HG02870 (cell line): Measurements from ENCODE around the gene SDE2.
A peak's percentile ranks its signal among the peaks of the same experiment; 100 is the strongest.
"Not testable (repeated sequence)": the region's sequence is repeated elsewhere in the genome, so short reads cannot be mapped to it uniquely, and the experiment has no call there.

ENCODE experiments used
- ATAC-seq: cut with Tn5 transposase; IDR thresholded peaks from one replicate; pipeline ENCODE4 v1.9.1; 2021; ENCODE audit warnings: mild to moderate bottlenecking, moderate library complexity; ENCODE audit not compliant: unreplicated experiment

Gene SDE2

DNA sequence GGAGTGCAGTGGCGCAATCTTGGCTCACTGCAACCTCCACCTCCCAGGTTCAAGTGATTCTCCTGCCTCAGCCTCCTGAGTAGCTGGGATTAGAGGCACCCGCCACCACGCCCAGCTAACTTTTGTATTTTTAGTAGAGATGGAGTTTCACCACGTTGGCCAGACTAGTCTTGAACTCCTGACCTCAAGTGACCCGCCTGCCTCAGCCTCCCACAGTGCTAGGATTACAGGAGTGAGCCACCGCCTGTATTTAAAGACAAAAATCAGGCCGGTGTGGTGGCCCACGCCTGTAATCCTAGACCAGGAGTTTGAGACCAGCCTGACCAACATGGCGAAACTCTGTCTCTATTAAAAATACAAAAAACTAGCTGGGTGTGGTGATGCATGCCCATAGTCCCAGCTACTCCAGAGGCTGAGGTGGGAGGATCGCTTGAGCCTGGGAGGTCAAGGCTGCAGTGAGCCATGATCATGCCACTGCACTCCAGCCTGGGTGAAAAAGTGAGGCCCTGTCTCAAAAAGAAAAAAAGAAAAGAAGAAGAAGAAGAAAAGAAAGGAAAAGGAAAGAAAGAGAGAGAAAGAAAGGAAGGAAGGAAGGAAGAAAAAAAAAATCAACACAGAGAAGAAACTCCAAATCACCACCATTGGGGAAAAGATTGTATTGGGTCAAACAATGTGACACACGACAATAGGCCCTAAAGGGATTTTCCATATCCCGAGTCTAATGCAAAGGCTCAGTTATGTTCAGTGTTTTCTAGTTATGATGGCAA lies 8.2 kb upstream of the SDE2 start:
- not testable (repeated sequence) for ATAC-seq

DNA sequence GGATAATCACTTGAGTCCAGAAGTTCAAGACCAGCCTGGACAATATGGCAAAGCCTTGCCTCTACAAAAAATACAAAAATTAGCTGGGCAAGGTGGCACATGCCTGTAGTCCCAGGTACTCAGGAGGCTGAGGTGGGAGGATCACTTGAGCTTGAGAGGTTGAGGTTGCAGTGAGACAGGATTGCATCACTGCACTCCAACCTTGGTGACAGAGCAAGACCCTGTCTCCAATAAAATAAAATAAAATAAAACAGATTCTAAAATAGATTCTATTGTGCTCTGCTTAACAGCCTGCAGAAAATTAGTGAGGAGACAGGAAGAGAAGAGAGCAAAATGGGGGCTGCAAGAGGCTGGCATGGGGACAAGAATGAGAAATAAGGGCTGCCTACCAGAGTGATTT lies 7.5 kb upstream of the SDE2 start:
- ATAC-seq, result no peak

DNA sequence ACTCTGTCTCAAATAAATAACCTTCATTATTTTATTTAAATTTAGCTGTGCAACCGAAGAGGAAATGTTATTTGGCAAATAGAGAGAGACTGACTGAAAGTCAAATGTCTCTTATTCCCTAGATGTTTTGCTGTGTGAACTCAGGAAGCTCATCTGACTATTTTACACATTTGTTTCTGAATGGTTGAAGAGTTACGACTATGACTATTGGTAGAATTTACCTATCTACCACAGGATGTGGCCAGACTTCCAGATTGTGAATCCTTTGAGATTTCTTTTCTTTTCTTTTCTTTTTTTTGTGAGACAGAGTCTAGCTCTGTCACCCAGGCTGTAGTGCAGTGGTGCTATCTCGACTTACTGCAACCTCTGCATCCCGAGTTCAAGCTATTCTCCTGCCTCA lies 5.3 kb upstream of the SDE2 start:
- no peak for ATAC-seq

DNA sequence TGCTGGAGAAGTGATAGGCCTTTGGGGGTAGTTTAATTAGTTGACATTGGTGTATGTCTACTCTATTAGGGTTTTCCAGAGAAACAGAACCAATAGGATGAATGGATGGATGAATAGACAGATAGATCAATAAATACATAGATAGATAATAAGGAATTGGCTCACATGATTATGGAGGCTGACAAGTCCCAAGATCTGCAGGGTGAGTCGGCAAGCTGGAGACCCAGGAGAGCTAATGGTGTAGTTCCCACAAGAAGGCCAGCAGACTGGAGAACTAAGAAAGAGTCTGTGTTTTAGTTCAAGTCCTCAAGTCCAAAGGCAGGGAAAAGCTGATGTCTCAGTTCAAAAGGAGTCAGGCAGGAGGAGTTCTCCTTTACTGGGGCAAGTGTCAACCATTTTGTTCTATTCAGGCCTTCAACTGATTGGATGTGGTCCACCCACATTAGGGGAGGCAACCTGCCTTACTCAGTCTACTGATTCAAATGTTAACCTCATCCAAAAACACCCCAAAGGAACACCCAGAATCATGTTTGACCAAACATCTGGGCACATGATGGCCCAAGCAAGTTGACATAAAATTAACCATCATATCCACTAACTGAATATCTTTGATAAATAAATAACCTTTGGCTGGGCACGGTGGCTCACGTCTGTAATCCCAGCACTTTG lies 4.5 kb upstream of the SDE2 start:
- ATAC-seq, result no peak

DNA sequence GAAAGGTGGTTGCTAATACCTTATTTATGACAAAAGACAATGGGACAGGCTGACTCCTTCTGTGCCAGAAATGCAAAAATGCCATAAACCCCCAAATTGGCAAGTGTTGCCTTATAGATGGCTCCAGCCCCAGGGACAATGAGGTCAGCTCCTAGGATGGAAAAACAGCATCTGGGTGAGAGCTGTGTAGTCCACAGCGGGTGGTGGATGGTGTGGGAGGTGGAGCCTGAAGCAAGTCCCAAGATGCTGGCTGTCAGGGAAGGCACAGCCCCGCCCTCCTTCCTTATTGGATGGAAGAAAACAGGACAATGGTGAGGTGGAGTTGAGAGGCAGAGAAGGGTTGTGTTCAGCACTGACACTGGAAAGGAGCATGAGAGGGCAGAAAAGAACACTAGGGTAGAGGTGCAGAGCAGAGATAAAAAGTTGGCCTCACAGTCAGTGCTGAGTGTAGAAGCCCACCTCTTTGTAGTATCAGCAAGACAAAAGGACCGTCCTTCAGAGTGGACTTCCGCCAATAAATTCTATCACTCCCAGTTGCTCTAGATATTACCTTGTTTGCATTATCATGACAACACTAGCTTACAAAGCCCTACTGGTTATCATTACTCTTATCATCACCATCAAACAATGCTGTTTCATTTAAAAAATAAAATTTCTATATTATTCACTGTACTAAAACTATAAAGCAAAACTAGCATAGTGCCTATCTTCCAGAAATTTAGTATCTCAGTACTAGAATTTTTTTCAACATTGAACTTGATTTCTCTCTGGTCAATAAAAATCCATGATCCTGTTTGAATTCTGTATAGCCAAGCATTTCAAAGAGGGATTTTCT lies 3.7 kb upstream of the SDE2 start:
- no peak for ATAC-seq

DNA sequence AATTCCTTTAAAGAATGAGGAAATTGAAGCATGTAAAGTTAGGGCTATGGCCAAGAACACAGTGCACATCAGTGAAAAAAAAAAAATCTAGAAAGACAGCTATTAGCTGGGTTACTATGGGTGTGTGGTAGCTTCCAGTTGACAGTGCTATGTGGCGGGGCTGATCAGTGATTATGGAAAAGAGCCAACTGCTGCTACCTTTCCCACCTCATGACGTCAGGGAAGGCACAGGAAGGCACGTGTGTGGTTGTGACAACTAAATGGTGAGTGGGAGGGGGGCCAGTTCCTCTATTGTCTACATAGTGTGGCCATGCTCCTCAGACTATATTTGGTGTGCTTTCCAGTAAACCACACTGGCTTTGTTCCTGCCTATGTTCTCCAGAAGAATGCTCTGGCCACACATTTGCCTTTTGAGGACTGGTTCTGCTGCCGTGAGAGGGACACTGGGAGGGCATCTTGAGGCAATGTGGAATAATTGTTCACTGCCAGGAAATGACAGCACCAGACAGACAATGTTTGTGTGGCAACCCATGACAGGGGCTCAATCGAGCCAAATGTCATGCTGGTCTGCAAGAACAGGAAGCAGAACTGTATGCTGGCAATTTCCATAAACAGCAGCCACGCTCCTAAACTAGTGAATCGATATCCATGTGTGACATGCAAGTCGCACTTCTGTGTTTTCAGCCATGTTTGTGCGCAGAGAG lies 3.0 kb upstream of the SDE2 start:
- ATAC-seq, result peak; percentile 17

DNA sequence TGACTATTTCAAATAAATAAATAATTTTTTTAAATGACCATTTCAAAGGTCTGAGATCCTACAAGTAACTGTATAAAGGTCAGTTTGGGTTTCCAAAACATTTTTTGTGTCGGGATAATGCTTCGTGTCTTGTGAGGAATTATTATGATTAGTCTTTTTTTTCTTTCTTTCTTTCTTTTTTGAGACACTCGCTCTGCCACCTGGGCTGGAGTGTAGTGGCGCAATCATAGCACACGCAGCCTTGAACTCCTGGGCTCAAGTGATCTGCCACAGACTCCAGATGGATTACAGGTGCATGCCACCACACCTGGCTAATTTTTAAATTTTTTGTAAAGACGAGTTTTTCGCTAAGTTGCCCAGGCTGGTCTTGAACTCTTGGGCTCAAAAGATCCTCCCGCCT lies 1.9 kb upstream of the SDE2 start:
- no peak for ATAC-seq

DNA sequence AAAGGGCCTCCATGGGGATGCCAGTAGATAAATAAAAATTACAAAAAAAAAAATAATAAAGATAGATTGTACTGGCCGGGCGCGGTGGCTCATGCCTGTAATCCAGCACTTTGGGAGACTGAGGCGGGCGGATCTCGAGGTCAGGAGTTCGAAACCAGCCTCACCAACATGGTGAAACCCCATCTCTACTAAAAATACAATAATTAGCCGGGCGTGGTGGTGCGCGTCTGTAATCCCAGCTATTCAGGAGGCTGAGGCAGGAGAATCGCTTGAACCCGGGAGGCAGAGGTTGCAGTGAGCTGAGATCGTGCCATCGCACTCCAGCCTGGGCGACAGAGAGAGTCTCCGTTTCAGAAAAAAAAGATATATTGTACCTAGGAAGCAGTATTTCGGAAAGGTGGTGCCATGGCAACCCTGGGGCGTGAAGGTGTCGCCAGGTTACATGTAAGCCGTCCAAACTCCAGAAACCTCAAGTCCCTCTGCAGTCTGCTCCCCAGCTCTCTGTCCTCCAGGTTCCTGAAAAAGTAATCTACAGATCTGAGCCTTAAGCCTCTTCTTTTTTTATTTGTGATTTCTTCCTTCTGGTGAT lies 1.4 kb upstream of the SDE2 start:
- not testable (repeated sequence) for ATAC-seq

DNA sequence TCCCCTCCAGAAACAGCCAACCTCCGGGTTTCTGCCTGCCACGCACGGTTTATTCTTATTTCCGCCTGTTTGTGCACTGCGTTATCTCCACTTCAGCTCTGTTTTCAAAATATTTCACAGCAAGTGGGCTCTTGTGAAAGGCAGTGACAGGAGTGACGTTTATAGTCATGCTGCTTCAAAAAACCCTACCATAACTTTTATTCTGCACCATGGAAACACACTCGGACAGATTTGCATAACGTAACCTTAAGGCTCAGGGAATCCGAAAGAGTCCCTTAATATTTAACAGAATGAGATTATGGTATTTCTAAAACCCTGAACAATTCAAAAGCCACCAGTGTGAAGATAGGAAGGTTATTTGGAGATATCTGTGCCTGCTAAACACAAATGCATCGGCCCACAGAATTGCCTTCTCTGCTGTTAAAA lies 782 bp upstream of the SDE2 start:
- peak; percentile 26 for ATAC-seq

DNA sequence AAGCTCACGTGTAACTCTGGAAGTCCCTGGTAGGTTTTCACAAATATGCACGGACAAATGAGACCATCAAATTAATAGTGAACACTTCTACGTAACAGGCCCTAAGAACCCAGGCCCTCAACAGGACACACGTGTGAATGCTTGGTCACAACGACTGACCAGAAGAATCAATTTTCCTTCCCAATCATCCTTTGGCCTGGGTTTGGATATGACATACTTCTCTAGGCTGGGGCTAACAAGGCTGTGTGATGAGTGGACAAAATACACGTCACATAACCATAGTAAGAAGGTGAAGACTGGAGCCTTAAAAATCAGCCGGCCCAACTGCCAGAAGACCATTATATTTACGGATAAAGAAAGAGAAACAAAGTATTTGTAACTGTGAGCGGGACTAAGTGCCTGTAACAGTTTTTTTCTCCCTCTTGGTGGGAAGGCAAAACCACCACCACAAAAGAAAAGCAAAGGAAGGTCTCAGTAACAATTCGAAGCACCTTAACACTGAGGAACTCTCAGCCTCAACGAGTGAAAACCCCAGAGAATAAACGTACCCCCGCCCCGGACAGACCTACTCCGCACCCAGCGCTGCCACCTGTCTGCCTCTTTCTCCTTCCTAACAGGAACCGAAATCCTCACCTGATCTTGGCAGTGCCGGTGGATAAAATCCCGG lies 450 bp downstream of the SDE2 start:
- peak; percentile 7 for ATAC-seq

DNA sequence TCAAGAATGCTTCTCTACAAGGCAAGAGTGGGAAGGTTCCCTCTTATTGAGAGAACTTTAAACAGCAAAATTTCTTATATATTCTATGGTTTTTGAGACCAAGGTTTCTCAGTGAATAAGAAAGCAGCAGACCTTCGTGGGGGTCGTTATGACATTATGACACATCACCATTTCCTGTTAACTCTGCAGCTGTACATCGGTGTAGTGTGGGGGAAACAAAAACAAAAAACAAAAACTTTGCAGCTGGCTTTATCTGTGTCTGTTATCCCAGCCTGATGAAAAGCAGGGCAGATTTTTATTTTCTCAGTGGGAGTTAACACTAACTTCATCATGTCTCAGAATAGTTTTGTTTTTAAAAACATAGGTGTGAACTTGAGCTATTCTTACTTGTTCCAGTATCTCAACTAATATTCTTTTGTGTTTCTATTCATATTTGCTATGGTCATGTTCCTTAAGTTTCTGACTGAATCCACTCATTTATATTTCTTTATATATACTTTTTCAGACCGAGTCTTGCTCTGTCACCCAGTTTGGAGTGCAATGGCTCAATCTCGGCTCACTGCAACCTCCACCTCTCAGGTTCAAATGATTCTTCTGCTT lies 2.1 kb downstream of the SDE2 start:
- no peak for ATAC-seq

DNA sequence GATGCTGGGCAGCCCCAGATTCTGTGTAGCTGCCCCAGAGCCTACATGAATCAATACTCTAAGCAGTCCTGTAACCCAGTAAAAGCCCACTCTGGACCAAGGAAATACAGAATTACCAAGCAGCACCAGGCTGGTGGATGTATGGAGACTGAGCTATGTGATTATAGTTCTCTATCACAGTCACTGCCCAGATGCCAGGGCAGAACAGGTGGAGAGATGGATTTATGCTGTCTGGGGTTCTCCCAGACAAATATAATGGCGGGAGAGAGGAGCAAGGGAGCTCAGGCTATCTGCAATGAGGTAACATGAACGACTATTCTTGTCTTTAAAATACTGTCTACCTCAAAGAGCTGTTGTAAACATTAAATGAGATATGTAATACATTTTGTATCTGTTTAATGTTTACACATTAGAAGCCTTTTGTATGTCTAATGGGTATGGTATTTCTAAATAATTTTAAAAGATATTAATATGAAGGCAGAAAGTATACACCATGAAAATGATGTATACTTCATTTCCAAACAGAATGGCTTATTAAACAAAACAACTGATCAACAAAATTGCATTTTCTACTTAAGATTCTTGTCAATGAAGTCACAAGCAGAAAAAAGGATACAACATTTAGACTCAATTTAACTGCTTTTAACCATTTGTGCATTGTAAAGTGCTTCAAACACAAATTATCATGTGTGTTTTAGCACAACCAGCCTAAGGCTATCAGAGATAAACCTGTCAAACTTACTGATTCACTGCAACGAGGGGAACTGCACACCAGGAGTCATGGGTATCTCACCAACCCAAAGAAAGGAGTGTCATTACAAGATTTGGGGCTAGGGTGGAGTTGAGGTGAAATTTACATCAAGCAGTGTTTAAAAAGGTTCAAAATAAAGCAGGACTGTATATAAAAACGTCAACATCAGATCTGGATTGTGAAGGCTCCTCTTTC lies 3.0 kb downstream of the SDE2 start:
- ATAC-seq, result no peak

DNA sequence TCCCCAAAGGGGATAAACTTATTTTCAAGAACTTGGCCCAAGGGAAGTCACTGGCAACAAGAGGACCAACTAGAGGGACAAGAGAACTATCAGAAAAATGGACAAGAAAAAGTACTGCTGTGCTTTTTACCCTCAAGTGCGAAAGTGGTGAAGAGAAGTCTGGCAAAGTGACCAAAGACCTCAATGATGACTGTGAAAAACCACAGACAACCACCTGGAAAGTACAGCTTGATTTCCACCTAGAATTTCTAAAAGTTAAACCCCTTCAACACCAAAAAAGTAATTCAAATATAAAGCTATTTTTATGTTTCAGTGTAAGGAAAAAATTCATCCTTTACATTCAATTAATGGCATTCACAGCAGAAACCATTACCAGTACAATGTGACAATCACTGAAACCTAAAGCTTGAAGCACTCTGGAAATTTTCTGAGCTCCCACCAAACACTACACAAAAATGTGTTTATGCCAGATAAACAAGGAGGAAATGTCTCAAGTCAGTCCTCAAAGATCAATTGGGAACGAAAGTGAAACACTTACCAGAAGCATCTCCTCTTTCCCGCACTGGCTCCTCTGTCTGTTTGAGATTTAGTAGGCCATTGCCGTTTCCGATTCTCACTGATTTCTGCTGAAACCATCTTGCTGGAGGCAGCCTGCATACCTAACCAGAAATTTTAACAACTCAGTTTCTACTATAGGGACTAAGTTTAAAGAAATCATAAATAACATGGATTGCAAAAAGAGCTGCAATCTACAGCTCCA lies 8.3 kb downstream of the SDE2 start:
- ATAC-seq, result peak; percentile 58

DNA sequence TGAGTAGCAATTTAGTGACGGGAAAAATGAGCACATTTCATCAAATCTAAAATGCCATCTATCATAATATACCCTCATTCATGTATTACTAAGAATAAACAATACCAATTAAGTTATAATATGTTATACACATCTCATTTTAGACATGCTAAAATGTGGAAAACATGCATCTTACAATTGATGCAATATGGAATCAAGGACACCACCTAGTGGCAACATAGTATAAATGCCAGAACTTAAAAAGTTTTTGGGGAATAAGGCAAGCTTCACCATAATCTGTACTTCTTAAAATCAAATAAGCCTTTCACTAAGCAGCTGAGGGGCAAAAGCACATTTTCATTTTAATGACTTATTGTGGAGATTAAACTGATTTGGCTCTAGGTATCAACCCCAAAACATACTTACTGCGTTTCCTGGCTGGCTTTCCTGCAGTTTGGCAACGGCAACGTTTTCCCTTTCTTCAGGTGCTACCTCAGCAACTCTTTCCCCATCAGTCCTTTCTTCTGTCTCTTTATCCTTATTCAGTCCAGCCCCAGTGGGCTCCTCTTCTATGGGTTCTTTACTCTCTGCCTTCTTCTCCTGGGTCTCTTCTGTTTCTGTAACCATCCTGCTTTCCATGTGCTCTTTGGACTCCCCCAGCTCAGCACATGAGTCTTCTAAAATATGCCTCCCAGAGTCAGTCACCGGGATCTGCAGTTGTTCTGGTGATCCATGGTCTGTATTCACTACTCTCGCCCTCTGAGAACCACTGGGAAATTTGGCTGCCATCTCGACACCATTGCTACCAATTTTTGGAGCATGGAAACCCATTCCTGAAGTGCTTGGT lies 11.4 kb downstream of the SDE2 start:
- ATAC-seq, result no peak

DNA sequence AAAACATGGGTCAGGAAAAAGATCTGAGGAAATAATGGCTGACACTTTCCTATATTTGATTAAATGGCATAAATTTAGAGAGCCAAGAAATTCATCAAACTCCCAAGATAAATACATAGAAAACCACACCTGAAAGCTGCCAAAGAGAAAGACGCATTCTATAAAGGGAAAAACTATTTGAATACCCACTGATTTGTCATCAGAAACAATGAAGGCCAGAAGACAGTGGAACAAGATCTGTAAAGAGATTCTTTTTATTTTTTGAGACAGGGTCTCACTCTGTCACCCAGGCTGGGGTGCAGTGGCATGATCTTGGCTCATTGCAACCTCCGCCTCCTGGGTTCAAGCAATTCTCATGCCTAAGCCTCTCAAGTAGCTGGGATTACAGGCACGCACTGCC lies 17.4 kb downstream of the SDE2 start:
- no peak for ATAC-seq

DNA sequence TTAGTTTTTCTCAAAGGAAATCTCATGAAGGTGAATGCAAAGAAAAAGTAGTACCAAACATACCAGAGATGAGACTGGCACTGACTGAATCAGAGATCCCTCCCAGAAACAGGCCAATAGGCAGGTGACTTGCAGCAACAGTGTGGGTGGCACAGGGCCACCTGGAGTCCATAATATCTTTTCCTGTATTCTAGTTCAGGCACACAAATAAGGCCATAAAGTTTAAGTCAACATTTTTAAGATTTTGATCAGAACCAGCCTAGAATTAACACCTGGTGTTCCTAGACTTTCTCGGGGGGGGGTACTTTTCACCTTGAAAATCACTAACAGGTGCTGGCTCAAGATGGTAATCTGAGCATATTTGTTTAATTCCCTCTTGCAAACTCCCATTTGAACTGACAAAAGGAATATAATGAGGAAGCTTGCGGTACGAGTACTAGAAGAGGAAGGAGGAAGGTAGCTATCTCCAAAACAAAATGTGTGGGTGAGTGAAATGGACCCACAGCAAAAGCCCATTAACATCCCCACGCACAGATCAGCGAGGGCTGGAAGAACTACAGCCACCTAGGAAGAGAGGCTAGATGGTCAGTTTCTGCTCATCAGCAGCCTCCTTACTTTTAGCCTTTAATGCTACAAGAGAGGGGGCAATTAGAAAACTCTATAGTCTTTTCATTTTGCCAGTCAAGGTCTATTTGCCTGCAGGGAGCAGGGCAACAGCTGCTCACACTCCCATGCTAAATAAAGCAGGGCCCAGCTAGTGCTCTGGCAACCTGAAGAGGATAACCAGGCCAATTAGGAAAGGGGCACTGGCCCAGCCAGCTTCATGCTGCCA lies 18.9 kb downstream of the SDE2 start:
- no peak for ATAC-seq
